Ascending aorta (tissue), 2 donors: Measurements from ENCODE around the gene PSMD2. TPM values are rescaled to one million over a fixed set of nuclear protein-coding genes. Genes with fewer than 3 reads are reported as not detected.

Source experiments
- DNase-seq, 2 donors: peaks; one replicate each; pipeline ENCODE4 v3.0.0-alpha.2; 2019; ENCODE audit warnings: low spot score in 2 of 2
- H3K27ac ChIP-seq, 2 donors: fragments of 200-600 bp; sonication (generic); one replicate each; pipeline ENCODE4 v1.5.1; 2016 to 2017; ENCODE audit warnings: mild to moderate bottlenecking in 1 of 2
- H3K27me3 ChIP-seq: fragments of 200-600 bp; sonication (generic); one replicate; pipeline ENCODE4 v1.5.1; 2017
- H3K36me3 ChIP-seq, 2 donors: fragments of 200-600 bp; sonication (generic); one replicate each; pipeline ENCODE4 v1.5.1; 2016
- H3K4me1 ChIP-seq, 2 donors: fragments of 200-600 bp; sonication (generic); one replicate each; pipeline ENCODE4 v1.5.1; 2016 to 2017; ENCODE audit warnings: mild to moderate bottlenecking in 1 of 2
- H3K4me3 ChIP-seq, 2 donors: fragments of 200-600 bp; sonication (generic); one replicate each; pipeline ENCODE4 v1.5.1; 2016 to 2017; ENCODE audit warnings: mild to moderate bottlenecking in 1 of 2
- H3K9me3 ChIP-seq, 2 donors: fragments of 200-600 bp; sonication (generic); one replicate each; pipeline ENCODE4 v1.5.1; 2016
- CTCF ChIP-seq, 3 experiments: fragments of 200-600 bp in 2 of 3; fragments of 450-650 bp in 1 of 3; sonication (generic) in 2 of 3; IDR thresholded peaks; one replicate each; pipeline ENCODE4 v1.5.1; 2016 to 2019; ENCODE audit warnings: antibody characterized with exemption in 3 of 3, mild to moderate bottlenecking in 1 of 3, moderate library complexity in 1 of 3
- intact Hi-C: fragments of 100-400 bp; cut with DNase I; formaldehyde crosslinking; loops from one replicate; pipeline ENCODE4 v1.15.1; 2023
- total RNA-seq: library from RNA; depleted of rRNA; stranded (reverse); fragments of >200 nt; gene quantifications from one replicate; pipeline ENCODE4 v1.1.0, GENCODE V29; 2016

Gene PSMD2
- total RNA-seq, 1 donor from 2014 or later, result 151 TPM

- Histone ChIP-seq H3K27ac (no peak overlapping the region), H3K9me3 (no peaks in the 10 kb centered on the region), H3K4me3 (no peak overlapping the region), H3K27me3 (no peaks in the 10 kb centered on the region), H3K4me1 (peaks cover 7 to 11% of the 10 kb centered on the region in 2 donors), H3K36me3 (peaks cover 35 to 44% of the 10 kb centered on the region in 2 donors)
- no peak for TF ChIP-seq CTCF (IDR thresholded peaks at IDR 0.05)
- intact Hi-C loops, result no loop called here
- no peak for DNase-seq
Measured at GRCh38 chr3:184343200-184343876, 44.3 kb downstream of the PSMD2 start.

DNA sequence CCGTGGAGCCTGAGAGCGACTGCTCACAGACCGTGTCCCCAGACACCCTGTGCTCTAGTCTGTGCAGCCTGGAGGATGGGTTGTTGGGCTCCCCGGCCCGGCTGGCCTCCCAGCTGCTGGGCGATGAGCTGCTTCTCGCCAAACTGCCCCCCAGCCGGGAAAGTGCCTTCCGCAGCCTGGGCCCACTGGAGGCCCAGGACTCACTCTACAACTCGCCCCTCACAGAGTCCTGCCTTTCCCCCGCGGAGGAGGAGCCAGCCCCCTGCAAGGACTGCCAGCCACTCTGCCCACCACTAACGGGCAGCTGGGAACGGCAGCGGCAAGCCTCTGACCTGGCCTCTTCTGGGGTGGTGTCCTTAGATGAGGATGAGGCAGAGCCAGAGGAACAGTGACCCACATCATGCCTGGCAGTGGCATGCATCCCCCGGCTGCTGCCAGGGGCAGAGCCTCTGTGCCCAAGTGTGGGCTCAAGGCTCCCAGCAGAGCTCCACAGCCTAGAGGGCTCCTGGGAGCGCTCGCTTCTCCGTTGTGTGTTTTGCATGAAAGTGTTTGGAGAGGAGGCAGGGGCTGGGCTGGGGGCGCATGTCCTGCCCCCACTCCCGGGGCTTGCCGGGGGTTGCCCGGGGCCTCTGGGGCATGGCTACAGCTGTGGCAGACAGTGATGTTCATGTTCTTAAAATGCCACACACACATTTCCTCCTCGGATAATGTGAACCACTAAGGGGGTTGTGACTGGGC is 45.7 kb downstream of the PSMD2 start:
- Histone ChIP-seq H3K9me3 (no peaks in the 10 kb centered on the region), H3K4me3 (no peak overlapping the region), H3K27me3 (no peaks in the 10 kb centered on the region), H3K4me1 (peaks cover 0 to 2% of the 10 kb centered on the region in 2 donors), H3K36me3 (peaks cover 35 to 44% of the 10 kb centered on the region in 2 donors), H3K27ac (peak overlapping the region in 1 of 2 donors; percentile 0)
- intact Hi-C loops, result no loop called here
- no peak for DNase-seq
- TF ChIP-seq CTCF (IDR thresholded peaks at IDR 0.05), result no peak

- Histone ChIP-seq H3K9me3 (no peaks in the 10 kb centered on the region), H3K4me3 (no peak overlapping the region), H3K27me3 (no peaks in the 10 kb centered on the region), H3K27ac (peak overlapping the region in 1 of 2 donors; percentile 0), H3K4me1 (no peaks in the 10 kb centered on the region), H3K36me3 (peaks cover 35 to 44% of the 10 kb centered on the region in 2 donors)
- DNase-seq, result no peak
- intact Hi-C loops, result no loop called here
- TF ChIP-seq CTCF (IDR thresholded peaks at IDR 0.05), result peak in 2 of 3 experiments; percentile 20 to 23
Measured at GRCh38 chr3:184345317-184346144, 46.5 kb downstream of the PSMD2 start.

DNA sequence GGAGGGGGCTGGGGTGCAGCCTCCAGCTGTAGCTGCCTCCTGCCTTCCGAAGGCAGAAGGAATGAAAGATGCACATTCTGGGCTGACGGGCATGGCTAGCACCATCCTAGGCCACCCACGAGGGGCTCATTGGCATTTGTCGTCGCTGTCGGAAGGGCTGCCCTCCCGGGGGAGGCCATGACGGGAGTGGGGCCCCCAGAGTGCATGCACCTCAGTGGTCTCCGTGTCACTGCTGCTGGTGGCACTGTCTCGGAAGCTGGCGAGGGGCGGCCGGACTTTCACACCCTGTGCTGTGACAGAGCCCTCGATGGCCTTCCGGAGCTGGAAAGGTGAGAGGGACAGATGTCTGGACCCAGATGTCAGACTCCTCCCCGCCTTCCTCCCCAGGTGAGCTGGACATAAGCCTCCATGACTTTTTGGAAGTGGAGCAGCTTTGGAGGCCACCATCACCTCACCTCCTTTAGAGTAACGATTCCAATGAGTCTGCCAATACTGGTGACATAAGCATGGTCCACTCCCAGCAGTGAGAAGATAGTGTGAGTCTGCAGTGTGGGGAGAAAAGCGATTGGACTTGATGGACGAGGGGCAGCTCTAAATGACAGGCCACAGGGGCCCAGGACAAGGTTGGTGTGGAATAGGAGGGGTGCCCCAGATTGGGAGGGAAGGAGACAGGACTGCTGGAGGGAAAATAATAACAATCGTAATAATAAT is 47.6 kb downstream of the PSMD2 start:
- Histone ChIP-seq H3K27ac (no peak overlapping the region), H3K27me3 (no peaks in the 10 kb centered on the region), H3K4me3 (no peak overlapping the region), H3K9me3 (no peaks in the 10 kb centered on the region), H3K4me1 (no peaks in the 10 kb centered on the region), H3K36me3 (peaks cover 34 to 39% of the 10 kb centered on the region in 2 donors)
- TF ChIP-seq CTCF (IDR thresholded peaks at IDR 0.05), result no peak
- DNase-seq, result no peak
- intact Hi-C loops, result no loop called here
